Measurements from ENCODE around the gene PDIA2.

- TF ChIP-seq JUN (IDR thresholded peaks at IDR 0.05) = no peak
- no peak for TF ChIP-seq CTCF (IDR thresholded peaks at IDR 0.05)
- no peak for TF ChIP-seq TFCP2L1 (CRISPR knock-in tag; IDR thresholded peaks at IDR 0.05)
- TF ChIP-seq HOXB13 (CRISPR knock-in tag; IDR thresholded peaks at IDR 0.05; ENCODE audit: low read depth) = no peak
- no peak for TF ChIP-seq CHD2 (IDR thresholded peaks at IDR 0.05; ENCODE audit: low read length, partially characterized antibody)
- TF ChIP-seq SMC3 (IDR thresholded peaks at IDR 0.05) = no peak
- TF ChIP-seq POLR2A (IDR thresholded peaks at IDR 0.05; ENCODE audit: low read length) = no peak
- TF ChIP-seq POLR2AphosphoS2 (conservative IDR thresholded peaks at IDR 0.05; ENCODE audit: low read length) = no peak
- TF ChIP-seq HOXA7 (CRISPR knock-in tag; IDR thresholded peaks at IDR 0.05) = no peak
- no peak for TF ChIP-seq ZNF302 (CRISPR knock-in tag; IDR thresholded peaks at IDR 0.05)
- TF ChIP-seq E2F6 (IDR thresholded peaks at IDR 0.05; ENCODE audit: borderline replicate concordance, low read depth) = no peak
- no peak for TF ChIP-seq HMGXB4 (CRISPR knock-in tag; IDR thresholded peaks at IDR 0.05; ENCODE audit: borderline replicate concordance)
These were observed 26.5 kb downstream of the PDIA2 start for GRCh38 chr16:309476-309875.

All from A549 (cell line).